ENCODE data around the gene TMIGD1. TPM values are rescaled to one million over a fixed set of nuclear protein-coding genes. Genes with fewer than 3 reads are reported as not detected.

Gene TMIGD1
- total and polyA plus RNA-seq, 2 experiments from 2014 or later = not detected

GRCh38 chr17:30363715-30364202 is 29.9 kb upstream of the TMIGD1 start:
- Histone ChIP-seq H3K9me3 (ENCODE audit: low read depth) (no peaks in the 10 kb centered on the region), H3K36me3 (no peaks in the 10 kb centered on the region), H3K27ac (no peak overlapping the region), H3K4me1 (ENCODE audit: low read depth) (no peaks in the 10 kb centered on the region), H3K27me3 (no peaks in the 10 kb centered on the region), H3K4me3 (no peak overlapping the region)
- peak in 1 of 2 donors; percentile 89 for DNase-seq (ENCODE audit: low read depth in 1 of 2, low spot score in 1 of 2)
- no peak for TF ChIP-seq CTCF (IDR thresholded peaks at IDR 0.05; ENCODE audit: low read depth, low read length)

GRCh38 chr17:30361766-30362279 is 28.0 kb upstream of the TMIGD1 start:
- no peak for DNase-seq (ENCODE audit: low read depth in 1 of 2, low spot score in 1 of 2)
- no peak overlapping the region for H3K27ac ChIP-seq
- no peak overlapping the region for H3K4me3 ChIP-seq
- H3K27me3 ChIP-seq = no peaks in the 10 kb centered on the region
- no peaks in the 10 kb centered on the region for H3K9me3 ChIP-seq (ENCODE audit: low read depth)
- TF ChIP-seq CTCF (IDR thresholded peaks at IDR 0.05; ENCODE audit: low read depth, low read length) = no peak
- H3K4me1 ChIP-seq (ENCODE audit: low read depth) = no peaks in the 10 kb centered on the region
- no peaks in the 10 kb centered on the region for H3K36me3 ChIP-seq

GRCh38 chr17:30360086-30360808 is 26.4 kb upstream of the TMIGD1 start:
- no peak for DNase-seq (ENCODE audit: low read depth in 1 of 2, low spot score in 1 of 2)
- no peak overlapping the region for H3K27ac ChIP-seq
- H3K9me3 ChIP-seq (ENCODE audit: low read depth) = no peaks in the 10 kb centered on the region
- TF ChIP-seq CTCF (IDR thresholded peaks at IDR 0.05; ENCODE audit: low read depth, low read length) = no peak
- no peaks in the 10 kb centered on the region for H3K36me3 ChIP-seq
- no peak overlapping the region for H3K4me3 ChIP-seq
- no peaks in the 10 kb centered on the region for H3K27me3 ChIP-seq
- H3K4me1 ChIP-seq (ENCODE audit: low read depth) = no peaks in the 10 kb centered on the region

- Histone ChIP-seq H3K9me3 (ENCODE audit: low read depth) (no peaks in the 10 kb centered on the region), H3K4me1 (ENCODE audit: low read depth) (no peaks in the 10 kb centered on the region), H3K36me3 (no peaks in the 10 kb centered on the region), H3K27ac (no peak overlapping the region), H3K27me3 (no peaks in the 10 kb centered on the region), H3K4me3 (no peak overlapping the region)
- DNase-seq (ENCODE audit: low read depth in 1 of 2, low spot score in 1 of 2) = no peak
- TF ChIP-seq CTCF (IDR thresholded peaks at IDR 0.05; ENCODE audit: low read depth, low read length) = no peak
Measured at GRCh38 chr17:30358055-30358760, 24.4 kb upstream of the TMIGD1 start.

GRCh38 chr17:30357476-30357875 is 23.6 kb upstream of the TMIGD1 start:
- Histone ChIP-seq H3K27me3 (no peaks in the 10 kb centered on the region), H3K27ac (no peak overlapping the region), H3K4me1 (ENCODE audit: low read depth) (no peaks in the 10 kb centered on the region), H3K9me3 (ENCODE audit: low read depth) (no peaks in the 10 kb centered on the region), H3K4me3 (no peak overlapping the region), H3K36me3 (no peaks in the 10 kb centered on the region)
- no peak for TF ChIP-seq CTCF (IDR thresholded peaks at IDR 0.05; ENCODE audit: low read depth, low read length)
- DNase-seq (ENCODE audit: low read depth in 1 of 2, low spot score in 1 of 2) = no peak

Measured in cardiac muscle cell (in vitro differentiated cells and primary cell).